SHP77 (cell line): ENCODE data around the gene TEAD1.
"Not testable (repeated sequence)": the region's sequence is repeated elsewhere in the genome, so short reads cannot be mapped to it uniquely, and the experiment has no call there.

ENCODE experiments used
- DNase-seq, 2 experiments: peaks; one replicate each; lab custom pipeline; 2025; lab: John Stamatoyannopoulos, UW

The TEAD1 gene

GRCh38 chr11:12864316-12865156 is 190.3 kb downstream of the TEAD1 start:
- no peak for DNase-seq

DNA sequence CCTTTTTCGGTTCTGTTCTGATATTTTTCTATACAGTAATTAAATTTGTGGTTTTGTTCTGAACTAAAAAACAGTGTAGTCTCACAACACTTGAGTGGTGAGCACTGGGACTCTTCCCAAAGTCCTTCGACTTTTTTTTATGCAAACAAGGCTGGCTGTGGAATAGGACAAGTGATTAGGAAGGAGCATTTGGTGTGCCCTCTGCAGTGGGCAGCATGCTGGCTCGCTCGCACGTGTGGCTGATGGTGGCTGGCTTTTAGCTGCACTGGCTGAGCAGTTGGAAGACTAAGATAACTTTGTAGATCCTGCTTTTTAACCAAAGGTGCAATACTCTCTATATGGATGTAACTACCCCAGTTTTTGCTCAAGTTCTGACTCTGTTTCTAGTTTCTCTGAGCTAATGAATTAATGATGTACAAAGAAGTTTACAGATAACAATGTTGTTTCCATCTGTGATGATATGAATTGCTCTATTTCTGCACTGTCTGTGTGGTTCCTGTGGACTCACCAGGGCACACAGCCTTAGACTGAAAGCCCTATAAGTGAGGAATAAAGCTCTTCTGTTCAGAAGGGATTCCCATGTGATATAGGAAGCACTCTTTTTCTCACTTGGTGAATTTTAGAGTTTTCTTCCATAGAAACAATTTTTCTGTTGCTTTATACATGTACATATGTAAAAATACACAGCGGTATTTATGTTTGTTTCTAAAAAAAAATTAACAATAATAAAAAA is 191.8 kb downstream of the TEAD1 start:
- no peak for DNase-seq

- DNase-seq = no peak
Measured at GRCh38 chr11:12867531-12867930, 193.3 kb downstream of the TEAD1 start.

DNA sequence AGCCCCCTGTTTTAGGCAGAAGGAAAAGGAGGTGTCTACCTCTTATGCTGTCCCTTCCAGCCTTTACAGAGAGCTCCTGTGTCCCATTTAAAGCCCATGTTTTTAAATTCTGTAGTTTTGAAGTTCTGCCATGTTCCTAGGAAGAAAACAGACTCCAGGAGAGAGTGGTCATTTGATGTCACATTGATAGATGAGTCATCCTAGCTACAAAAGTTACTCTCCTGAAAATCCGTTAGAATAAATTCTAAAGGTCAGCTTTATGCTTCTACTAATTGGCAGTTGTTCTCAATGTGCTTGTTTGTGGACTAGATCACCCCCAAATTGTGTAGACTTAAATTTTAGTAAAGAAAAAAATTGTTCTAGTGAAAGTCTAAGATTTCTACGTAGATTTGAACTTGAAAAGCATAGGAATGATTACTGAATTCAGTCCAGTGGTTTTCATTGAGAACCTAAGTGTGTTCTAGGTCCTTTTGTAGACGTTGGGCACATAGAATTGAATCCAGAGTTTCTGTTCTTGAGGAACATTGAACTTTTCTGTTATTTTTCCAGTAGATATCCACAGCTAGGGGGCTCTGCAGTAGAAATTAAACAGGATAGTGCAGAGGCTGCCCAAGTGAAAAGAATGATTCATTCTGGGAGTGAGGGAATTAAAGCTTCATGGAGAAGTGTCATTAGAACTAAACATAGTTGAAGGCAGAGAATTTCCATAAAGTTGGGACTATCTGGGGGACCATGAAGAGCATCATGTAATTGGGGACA is 194.3 kb downstream of the TEAD1 start:
- no peak for DNase-seq

DNA sequence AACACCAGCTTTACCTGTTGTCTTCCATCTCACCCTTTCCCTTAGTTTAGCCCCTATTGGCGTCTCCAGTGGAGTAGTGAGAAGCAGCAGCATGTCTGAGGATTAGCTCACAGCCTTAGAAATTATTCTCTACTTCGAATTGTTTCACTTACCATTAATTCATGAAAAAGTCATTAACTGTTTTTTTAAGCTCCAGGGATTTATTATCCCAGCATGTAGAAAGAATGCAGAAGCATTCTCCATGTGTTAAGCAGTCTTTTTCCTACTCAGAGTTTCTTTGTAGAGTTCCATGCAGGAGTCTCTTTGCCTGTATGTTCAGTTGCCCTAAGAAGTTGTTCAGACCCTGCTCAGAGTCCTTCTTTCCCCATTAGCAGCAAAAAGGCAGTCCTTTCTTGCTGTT is 197.0 kb downstream of the TEAD1 start:
- no peak for DNase-seq

DNA sequence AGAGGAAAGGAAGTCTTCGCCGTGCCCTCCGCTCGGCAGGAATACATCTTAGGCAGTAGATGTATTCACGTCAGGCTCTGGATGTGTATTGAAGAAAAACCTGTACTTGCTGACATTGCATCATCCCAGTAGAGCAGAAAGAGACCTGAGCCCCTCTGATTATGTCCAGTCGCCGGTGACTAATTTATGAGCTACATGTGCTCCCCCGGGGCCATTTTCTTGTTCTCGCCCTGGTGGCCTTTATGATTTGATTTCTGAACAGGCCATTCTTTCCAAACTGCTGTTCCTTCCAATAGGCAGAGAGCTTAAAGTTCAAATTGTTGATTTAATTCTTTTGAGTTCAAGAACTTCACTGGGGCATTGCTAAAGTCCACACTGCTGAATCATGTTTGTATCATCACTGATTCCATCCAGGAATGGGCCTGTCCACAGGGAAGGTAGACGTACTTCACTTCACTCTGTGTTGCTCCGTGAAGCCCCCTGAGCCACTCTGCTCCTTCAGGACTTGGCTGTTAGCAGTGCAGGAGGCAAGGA is 197.6 kb downstream of the TEAD1 start:
- no peak for DNase-seq

GRCh38 chr11:12876340-12876739 is 202.1 kb downstream of the TEAD1 start:
- no peak for DNase-seq

- no peak for DNase-seq
Measured at GRCh38 chr11:12876988-12877387, 202.8 kb downstream of the TEAD1 start.

DNA sequence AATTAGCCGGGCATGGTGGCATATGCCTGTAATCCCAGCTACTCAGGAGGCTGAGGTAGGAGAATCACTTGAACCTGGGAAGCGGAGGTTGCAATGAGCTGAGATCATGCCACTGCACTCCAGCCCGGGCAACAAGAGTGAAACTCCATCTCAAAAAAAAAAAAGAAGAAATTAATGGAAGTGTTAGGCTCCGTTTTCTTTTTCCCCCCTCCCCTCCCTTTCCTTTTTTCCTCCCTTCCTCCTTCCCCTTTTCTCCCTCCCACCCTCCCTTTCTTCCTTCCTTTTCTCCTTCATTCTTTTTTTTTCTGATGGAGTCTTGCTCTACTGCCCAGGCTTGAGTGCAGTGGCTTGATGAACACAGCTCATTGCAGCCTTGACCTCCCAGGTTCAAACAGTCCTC is 203.3 kb downstream of the TEAD1 start:
- DNase-seq = not testable (repeated sequence)

GRCh38 chr11:12880327-12880726 is 206.1 kb downstream of the TEAD1 start:
- DNase-seq = no peak

GRCh38 chr11:12882670-12883069 is 208.4 kb downstream of the TEAD1 start:
- DNase-seq = no peak

DNA sequence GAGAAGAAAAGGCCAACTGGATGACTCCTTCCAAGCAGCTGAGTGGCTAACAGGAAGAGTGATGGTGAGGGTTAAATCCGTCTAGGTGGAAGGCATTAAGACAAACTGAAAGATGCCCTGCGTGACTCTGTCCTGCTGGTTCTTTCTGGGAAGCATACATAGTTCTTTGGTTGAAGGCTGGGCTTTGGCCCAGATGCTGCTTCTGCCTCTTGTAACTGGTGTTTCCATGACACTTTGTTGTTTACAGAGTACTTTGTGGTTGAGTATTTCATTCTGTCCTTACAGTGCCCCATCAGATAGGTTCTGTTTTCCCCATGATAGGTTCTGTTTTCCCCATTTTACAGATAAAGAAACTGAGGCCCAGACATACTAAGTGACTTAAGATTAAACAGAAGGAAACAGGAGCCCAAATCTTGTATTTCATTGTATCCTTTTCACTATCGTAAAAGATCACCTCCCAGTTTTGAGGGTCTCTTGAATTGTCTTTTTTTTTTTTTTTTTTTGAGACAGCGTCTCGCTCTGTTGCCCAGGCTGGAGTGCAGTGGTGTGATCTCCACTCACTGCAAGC is 210.6 kb downstream of the TEAD1 start:
- DNase-seq = no peak

- no peak for DNase-seq
Measured at GRCh38 chr11:12885717-12886239, 211.6 kb downstream of the TEAD1 start.

DNA sequence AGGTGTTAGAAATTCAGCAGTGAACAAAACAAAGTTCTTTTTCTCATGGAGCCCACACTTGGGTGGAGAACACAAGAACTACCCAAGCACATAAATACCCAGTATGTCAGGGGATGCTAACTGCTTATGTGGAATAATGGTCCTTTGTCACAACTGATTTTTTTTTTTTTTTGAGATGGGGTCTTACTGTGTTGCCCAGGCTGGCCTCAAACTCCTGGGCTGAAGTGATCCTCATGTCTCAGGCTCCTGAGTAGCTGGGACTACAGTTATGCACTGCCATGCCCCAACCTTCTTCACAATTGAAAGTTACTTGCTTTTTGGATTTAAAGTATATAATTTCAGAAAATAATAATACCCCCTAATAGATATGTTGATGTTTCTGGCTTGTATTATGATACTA is 212.3 kb downstream of the TEAD1 start:
- no peak for DNase-seq

DNA sequence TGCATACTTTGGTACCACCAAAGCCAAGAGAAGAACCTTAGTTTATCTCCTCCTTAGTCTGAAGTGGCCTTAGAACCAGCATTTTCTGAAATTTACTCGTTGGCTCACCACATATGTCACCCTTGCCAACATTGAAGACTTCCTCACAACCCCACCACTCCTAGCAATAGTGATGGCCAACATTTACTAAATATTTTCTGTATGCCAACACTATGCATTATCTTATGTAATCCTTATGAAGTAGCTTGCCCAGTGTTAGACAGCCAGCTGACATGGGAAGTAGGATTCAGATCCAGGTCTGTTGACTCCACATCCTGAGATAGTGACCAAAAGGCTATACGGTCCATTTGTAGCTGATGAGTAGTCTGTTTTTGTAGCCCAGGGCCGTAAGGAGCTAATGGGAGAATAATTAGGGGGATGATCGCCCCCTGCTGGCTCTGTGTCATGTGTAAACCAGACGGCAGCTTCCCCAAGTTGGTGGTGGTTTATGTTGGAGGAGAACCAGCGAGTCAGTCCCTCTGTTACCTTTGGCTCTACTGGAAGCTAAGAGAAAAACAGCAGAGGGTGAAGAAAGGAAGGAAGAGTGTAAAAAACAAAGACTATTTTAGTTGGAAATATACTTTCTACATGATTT is 214.4 kb downstream of the TEAD1 start:
- DNase-seq = peak; percentile 41 to 46

GRCh38 chr11:12889243-12889642 is 215.0 kb downstream of the TEAD1 start:
- DNase-seq = no peak

GRCh38 chr11:12890476-12890875 is 216.3 kb downstream of the TEAD1 start:
- DNase-seq = no peak

GRCh38 chr11:12893787-12894672 is 219.8 kb downstream of the TEAD1 start:
- DNase-seq = peak; percentile 4 to 12

- DNase-seq = no peak
Measured at GRCh38 chr11:12897390-12897789, 223.2 kb downstream of the TEAD1 start.

DNA sequence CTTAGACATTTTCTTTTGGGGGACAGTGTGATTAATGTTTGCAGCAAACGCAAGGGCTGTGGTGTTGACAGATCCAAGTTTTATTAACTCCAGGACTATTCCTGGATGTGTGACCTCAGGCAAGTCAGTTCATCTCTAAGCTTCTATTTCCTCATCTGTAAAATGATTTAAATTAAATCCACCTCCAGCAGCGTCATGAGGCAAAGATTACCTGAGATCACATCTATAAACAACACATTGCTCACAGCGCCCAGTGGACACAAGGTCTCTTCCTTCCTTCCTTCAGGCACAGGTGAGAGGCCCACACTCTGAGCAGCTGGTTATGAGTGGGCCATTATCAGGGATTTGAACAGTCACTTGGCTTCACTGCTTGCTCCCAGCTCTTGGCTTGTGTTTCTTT is 223.6 kb downstream of the TEAD1 start:
- no peak for DNase-seq
